Activated naive CD4-positive, alpha-beta T cell treated with anti-CD3 and anti-CD28 coated beads, Interleukin-2, amount 10 ng/mL, durations not matched to agents 7 days and 5 days (primary cell): ENCODE measurements around the gene TMEM175.
A peak's percentile ranks its signal among the peaks of the same experiment; 100 is the strongest.

Experiments used
- CTCF ChIA-PET: fragments of 350-600 bp; sonication (Branson Sonifier 250); formaldehyde crosslinking; loops from one replicate; lab custom pipeline; 2021; ENCODE audit warnings: antibody characterized with exemption; lab: Charles Lee
- DNase-seq: peaks from one replicate; pipeline ENCODE4 v3.0.0-alpha.2; 2020
- H3K27ac Mint-ChIP-seq: one replicate; pipeline ENCODE4 v1.8.0; 2021; ENCODE audit warnings: mild to moderate bottlenecking, moderate library complexity, mixed read lengths
- H3K27me3 Mint-ChIP-seq: one replicate; pipeline ENCODE4 v1.8.0; 2021; ENCODE audit warnings: mild to moderate bottlenecking, mixed read lengths
- H3K36me3 Mint-ChIP-seq: one replicate; pipeline ENCODE4 v1.8.0; 2021; ENCODE audit warnings: mixed read lengths
- H3K4me1 Mint-ChIP-seq: one replicate; pipeline ENCODE4 v1.8.0; 2021; ENCODE audit warnings: mixed read lengths
- H3K4me3 Mint-ChIP-seq: one replicate; pipeline ENCODE4 v1.8.0; 2021; ENCODE audit warnings: mild to moderate bottlenecking, moderate library complexity, mixed read lengths
- H3K9me3 Mint-ChIP-seq: one replicate; pipeline ENCODE4 v1.8.0; 2021; ENCODE audit warnings: mixed read lengths

Gene TMEM175

DNA sequence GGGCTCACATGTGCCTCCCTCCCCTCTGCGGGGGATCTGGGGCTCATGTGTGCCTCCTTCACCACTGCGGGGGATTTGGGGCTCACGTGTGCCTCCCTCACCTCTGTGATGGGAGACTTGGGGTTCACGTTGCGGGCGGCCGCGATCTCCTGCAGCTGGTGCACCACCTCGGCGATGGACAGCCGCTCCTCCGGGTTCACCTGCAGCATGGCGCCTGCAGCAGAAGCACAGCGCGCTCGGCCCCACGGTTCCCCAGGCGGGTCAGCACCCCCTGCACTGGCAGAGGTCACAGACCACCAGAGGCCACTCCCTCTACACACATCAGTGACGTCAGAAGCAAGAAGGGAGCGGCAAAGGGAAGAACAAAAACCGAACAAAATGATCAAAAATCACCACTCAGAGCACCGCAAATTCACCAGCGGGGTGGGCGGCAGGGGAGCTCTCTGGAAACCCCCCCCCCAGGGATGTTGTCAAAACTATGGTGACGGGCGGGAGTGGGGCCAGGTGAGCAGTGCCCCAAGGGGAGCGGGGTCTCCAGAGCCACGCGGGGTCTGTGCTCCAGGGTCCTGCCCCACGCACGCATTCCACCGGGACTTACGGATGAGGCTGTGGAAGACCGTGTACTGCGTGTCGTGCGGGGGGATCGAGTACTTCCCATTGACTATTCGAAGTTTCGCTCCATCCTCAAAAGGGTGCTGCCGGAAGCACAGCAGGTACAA, 38.8 kb upstream of the TMEM175 start:
- DNase-seq, result no peak
- Mint-ChIP-seq H3K27me3 (no peaks in the 10 kb centered on the region), H3K4me1 (no peaks in the 10 kb centered on the region), H3K27ac (no peak overlapping the region), H3K36me3 (peaks cover 31% of the 10 kb centered on the region), H3K9me3 (no peaks in the 10 kb centered on the region), H3K4me3 (no peak overlapping the region)
- CTCF ChIA-PET, result no interaction called here

GRCh38 chr4:893995-894705, 38.1 kb upstream of the TMEM175 start:
- Mint-ChIP-seq H3K4me1 (no peaks in the 10 kb centered on the region), H3K4me3 (no peak overlapping the region), H3K9me3 (no peaks in the 10 kb centered on the region), H3K27ac (no peak overlapping the region), H3K27me3 (no peaks in the 10 kb centered on the region), H3K36me3 (peaks cover 30% of the 10 kb centered on the region)
- DNase-seq, result no peak
- CTCF ChIA-PET, result no interaction called here

- DNase-seq, result no peak
- H3K4me1 Mint-ChIP-seq, result no peaks in the 10 kb centered on the region
- CTCF ChIA-PET, result no interaction called here
- no peaks in the 10 kb centered on the region for H3K27me3 Mint-ChIP-seq
- H3K4me3 Mint-ChIP-seq, result no peak overlapping the region
- peaks cover 32% of the 10 kb centered on the region for H3K36me3 Mint-ChIP-seq
- H3K27ac Mint-ChIP-seq, result no peak overlapping the region
- no peaks in the 10 kb centered on the region for H3K9me3 Mint-ChIP-seq
Observed at GRCh38 chr4:895596-895995, 36.7 kb upstream of the TMEM175 start.

DNA sequence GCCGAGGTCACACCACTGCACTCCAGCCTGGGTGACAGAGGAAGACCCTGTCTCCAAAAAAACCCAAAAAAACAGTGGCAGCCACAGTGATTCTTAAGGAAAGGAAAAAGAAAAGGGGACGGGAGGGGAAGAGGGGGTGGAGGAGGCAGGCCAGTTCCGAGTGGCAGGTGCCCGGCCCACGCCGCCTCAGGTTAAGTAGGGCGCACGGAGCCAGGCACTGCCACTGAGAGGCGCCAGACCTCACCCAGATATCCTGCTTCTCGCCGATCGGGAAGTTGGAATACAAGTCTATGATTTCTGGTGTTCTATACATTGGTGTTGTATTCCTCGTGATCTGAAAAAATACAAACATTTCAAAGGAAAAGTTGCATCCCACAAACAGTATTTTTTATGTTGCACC, 36.0 kb upstream of the TMEM175 start:
- no peak for DNase-seq
- no peak overlapping the region for H3K4me3 Mint-ChIP-seq
- no peaks in the 10 kb centered on the region for H3K4me1 Mint-ChIP-seq
- no peaks in the 10 kb centered on the region for H3K9me3 Mint-ChIP-seq
- no peaks in the 10 kb centered on the region for H3K27me3 Mint-ChIP-seq
- CTCF ChIA-PET, result no interaction called here
- H3K36me3 Mint-ChIP-seq, result peaks cover 30% of the 10 kb centered on the region
- no peak overlapping the region for H3K27ac Mint-ChIP-seq

GRCh38 chr4:896630-897029, 35.6 kb upstream of the TMEM175 start:
- Mint-ChIP-seq H3K9me3 (no peaks in the 10 kb centered on the region), H3K4me1 (no peaks in the 10 kb centered on the region), H3K36me3 (peaks cover 27% of the 10 kb centered on the region), H3K4me3 (no peak overlapping the region), H3K27me3 (no peaks in the 10 kb centered on the region), H3K27ac (no peak overlapping the region)
- no peak for DNase-seq
- CTCF ChIA-PET, result interaction anchor here (0.9 kb wide), 1 partner anchor 12 kb away, joined by 3 read pairs; no protein-coding TSS in a partner anchor

DNA sequence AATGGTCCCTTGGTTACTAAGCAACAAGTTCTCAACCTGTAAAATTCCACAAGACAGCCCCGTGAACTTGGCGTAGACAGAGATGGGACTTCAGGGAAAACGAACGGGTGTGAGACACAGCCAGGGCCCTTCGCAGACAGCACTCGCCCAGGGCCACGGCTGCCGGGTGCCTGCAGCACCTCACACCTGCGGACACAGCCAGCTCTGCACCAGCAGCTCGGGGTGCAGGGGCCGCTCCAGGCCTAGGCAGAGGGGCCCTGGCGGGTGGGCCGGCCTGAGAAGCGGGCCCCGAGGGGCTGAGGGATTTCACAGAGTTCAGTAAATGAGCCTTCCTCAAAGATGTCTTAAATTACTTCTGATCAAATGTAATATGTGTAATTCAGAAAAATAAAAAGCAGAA, 34.1 kb upstream of the TMEM175 start:
- Mint-ChIP-seq H3K4me1 (no peaks in the 10 kb centered on the region), H3K27ac (no peak overlapping the region), H3K36me3 (peaks cover 33% of the 10 kb centered on the region), H3K9me3 (no peaks in the 10 kb centered on the region), H3K4me3 (no peak overlapping the region), H3K27me3 (no peaks in the 10 kb centered on the region)
- DNase-seq, result no peak
- CTCF ChIA-PET, result interaction anchor here (0.8 kb wide), 1 partner anchor 233 kb away, joined by 3 read pairs; no protein-coding TSS in a partner anchor

DNA sequence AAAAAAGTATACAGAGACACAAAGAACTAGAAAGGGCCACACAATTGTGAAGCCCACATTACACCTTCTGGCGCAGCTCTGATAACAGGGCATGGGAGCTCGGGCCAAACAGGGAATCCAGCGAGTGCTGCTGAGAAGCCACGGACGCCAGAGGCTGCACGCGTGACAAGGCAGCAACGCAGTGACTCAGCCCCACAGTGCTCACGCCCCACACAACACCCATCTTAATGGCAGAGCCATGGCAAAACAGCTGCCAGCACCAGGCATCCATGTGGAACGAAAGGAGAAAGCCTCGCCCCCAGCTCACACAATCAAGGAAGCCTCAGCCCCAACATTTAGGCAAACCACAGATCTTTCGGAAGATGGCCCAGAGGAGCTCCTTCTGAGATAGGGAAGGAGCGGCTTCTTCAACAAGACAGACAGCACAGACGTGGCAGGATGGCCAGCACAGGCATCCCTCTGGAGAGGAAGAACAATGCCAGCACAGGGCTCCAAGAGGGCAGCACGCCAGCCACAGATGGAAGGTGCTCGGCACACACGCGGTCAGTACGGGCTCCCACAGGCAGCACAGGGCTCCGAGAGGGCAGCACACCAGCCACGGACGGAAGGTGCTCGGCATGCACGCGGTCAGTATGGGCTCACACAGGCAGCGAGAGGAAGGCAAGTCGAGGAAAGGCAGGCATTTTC, 33.2 kb upstream of the TMEM175 start:
- CTCF ChIA-PET, result no interaction called here
- Mint-ChIP-seq H3K9me3 (no peaks in the 10 kb centered on the region), H3K27me3 (no peaks in the 10 kb centered on the region), H3K27ac (peak overlapping the region; percentile 64), H3K4me3 (no peak overlapping the region), H3K4me1 (no peaks in the 10 kb centered on the region), H3K36me3 (peaks cover 32% of the 10 kb centered on the region)
- DNase-seq, result no peak

GRCh38 chr4:899556-899906, 32.7 kb upstream of the TMEM175 start:
- CTCF ChIA-PET, result no interaction called here
- Mint-ChIP-seq H3K36me3 (peaks cover 32% of the 10 kb centered on the region), H3K4me3 (no peak overlapping the region), H3K9me3 (no peaks in the 10 kb centered on the region), H3K27ac (no peak overlapping the region), H3K4me1 (no peaks in the 10 kb centered on the region), H3K27me3 (no peaks in the 10 kb centered on the region)
- DNase-seq, result no peak

DNA sequence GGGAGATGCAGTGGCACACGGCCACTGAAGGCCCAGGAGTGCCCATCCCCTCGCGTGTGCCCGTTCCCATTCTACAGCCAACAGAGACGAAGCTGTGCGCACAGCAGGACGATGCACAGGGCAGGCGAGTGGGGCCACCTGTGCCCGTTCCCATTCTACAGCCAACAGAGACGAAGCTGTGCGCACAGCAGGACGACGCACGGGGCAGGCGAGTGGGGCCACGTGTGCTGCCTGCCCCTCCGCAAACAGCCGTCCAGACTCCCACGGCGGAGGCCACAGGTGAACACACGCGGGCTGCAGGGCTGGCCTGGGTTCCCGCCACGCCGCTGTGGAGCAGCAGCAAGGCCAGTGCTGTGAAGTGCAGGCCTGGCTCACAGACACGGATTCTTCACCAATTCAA, 32.2 kb upstream of the TMEM175 start:
- CTCF ChIA-PET, result no interaction called here
- Mint-ChIP-seq H3K36me3 (peaks cover 36% of the 10 kb centered on the region), H3K27ac (no peak overlapping the region), H3K4me1 (no peaks in the 10 kb centered on the region), H3K4me3 (no peak overlapping the region), H3K9me3 (no peaks in the 10 kb centered on the region), H3K27me3 (no peaks in the 10 kb centered on the region)
- no peak for DNase-seq

- Mint-ChIP-seq H3K27me3 (no peaks in the 10 kb centered on the region), H3K36me3 (peaks cover 42% of the 10 kb centered on the region), H3K4me3 (no peak overlapping the region), H3K27ac (no peak overlapping the region), H3K9me3 (peaks cover 2% of the 10 kb centered on the region), H3K4me1 (no peaks in the 10 kb centered on the region)
- CTCF ChIA-PET, result no interaction called here
- no peak for DNase-seq
Observed at GRCh38 chr4:900721-901120, 31.5 kb upstream of the TMEM175 start.

DNA sequence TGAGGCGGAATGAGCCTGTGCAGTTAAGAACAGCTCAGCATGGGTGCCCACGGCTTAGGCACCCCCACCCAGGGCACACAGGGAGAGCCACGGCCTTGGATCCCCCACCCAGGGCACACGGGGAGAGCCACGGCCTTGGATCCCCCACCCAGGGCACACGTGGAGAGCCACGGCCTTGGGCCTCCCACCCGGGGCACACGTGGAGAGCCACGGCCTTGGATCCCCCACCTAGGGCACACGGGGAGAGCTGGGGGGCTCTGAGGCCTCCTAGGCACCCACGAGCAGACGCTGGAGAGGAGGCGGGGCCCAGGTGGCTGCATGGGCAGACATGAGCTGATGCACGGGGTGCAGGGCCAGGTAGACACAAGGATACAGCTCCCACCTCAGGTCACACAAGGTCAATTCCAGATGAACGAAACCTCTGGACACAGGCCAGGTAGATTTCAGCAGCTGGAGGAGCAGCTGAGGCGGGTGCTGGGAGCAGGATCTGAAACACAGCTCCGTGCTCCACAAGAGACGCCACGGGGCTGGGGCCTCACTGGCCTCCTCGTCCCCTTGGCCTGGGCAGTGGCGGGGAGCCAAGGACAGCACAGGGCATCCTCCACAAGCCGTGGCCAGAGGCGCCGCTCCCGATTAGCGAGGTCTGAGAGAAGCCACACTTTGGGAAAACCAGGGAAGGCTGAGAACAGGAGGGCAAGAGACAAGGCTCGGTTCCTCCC, 30.9 kb upstream of the TMEM175 start:
- CTCF ChIA-PET, result no interaction called here
- no peak for DNase-seq
- no peaks in the 10 kb centered on the region for H3K27me3 Mint-ChIP-seq
- peaks cover 4% of the 10 kb centered on the region for H3K9me3 Mint-ChIP-seq
- H3K4me1 Mint-ChIP-seq, result no peaks in the 10 kb centered on the region
- no peak overlapping the region for H3K4me3 Mint-ChIP-seq
- H3K36me3 Mint-ChIP-seq, result peaks cover 46% of the 10 kb centered on the region
- H3K27ac Mint-ChIP-seq, result no peak overlapping the region

GRCh38 chr4:903066-904046, 28.9 kb upstream of the TMEM175 start:
- Mint-ChIP-seq H3K27me3 (no peaks in the 10 kb centered on the region), H3K4me3 (no peak overlapping the region), H3K9me3 (peaks cover 9% of the 10 kb centered on the region), H3K4me1 (no peaks in the 10 kb centered on the region), H3K27ac (no peak overlapping the region), H3K36me3 (peaks cover 50% of the 10 kb centered on the region)
- CTCF ChIA-PET, result no interaction called here
- DNase-seq, result no peak

- H3K27ac Mint-ChIP-seq, result peak overlapping the region; percentile 75
- H3K36me3 Mint-ChIP-seq, result peaks cover 51% of the 10 kb centered on the region
- H3K27me3 Mint-ChIP-seq, result no peaks in the 10 kb centered on the region
- H3K9me3 Mint-ChIP-seq, result peaks cover 9% of the 10 kb centered on the region
- H3K4me1 Mint-ChIP-seq, result no peaks in the 10 kb centered on the region
- H3K4me3 Mint-ChIP-seq, result no peak overlapping the region
- CTCF ChIA-PET, result no interaction called here
- no peak for DNase-seq
Observed at GRCh38 chr4:905485-906338, 26.5 kb upstream of the TMEM175 start.
